OCI-LY3 (cell line): Measurements from ENCODE around the gene INCENP.

ENCODE experiments used
- EZH2phosphoT487 ChIP-seq: fragments of 200-600 bp; shearing (Covaris generic); IDR thresholded peaks from 2 replicates; pipeline ENCODE4 v1.6.1; 2018; ENCODE audit warnings: antibody characterized with exemption, mixed run types, low read depth
- TF ChIP-seq, protein P1 (sequence below): fragments of 200-600, 300-600 bp; sonication (generic); IDR thresholded peaks from 2 replicates; pipeline ENCODE4 v1.5.1; 2014; ENCODE audit warnings: antibody characterized with exemption, low read length, low read depth

DNA sequence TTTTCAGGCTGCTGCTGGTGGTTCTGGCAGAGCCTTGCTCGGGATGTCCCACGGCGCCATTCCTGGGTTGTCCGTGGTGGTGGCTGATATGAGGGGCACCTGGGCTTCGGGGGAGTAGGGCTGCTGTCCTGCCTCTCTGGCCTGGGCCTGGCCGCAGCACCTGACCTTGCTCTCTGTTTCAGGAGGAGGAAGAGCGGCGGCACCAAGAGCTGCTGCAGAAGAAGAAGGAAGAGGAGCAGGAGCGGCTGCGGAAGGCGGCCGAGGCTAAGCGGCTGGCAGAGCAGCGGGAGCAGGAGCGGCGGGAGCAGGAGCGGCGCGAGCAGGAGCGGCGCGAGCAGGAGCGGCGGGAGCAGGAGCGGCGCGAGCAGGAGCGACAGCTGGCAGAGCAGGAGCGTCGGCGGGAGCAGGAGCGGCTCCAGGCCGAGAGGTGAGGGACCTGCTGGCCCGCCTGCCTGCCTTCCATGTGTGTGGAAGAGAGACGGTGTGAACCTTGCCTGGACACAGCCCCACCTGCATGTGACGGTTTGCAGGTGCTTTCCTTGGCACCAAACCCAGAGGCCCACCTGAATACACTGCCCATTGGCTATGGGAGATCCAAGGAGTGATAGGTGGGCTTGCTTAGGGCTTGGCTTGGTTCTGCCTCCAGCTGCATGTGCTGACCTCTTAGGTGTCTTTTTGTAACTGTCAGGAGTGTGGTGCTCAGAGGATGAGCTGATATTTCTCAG lies 22.8 kb downstream of the INCENP start:
- TF ChIP-seq, protein P1, sequence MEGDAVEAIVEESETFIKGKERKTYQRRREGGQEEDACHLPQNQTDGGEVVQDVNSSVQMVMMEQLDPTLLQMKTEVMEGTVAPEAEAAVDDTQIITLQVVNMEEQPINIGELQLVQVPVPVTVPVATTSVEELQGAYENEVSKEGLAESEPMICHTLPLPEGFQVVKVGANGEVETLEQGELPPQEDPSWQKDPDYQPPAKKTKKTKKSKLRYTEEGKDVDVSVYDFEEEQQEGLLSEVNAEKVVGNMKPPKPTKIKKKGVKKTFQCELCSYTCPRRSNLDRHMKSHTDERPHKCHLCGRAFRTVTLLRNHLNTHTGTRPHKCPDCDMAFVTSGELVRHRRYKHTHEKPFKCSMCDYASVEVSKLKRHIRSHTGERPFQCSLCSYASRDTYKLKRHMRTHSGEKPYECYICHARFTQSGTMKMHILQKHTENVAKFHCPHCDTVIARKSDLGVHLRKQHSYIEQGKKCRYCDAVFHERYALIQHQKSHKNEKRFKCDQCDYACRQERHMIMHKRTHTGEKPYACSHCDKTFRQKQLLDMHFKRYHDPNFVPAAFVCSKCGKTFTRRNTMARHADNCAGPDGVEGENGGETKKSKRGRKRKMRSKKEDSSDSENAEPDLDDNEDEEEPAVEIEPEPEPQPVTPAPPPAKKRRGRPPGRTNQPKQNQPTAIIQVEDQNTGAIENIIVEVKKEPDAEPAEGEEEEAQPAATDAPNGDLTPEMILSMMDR, result no peak
- TF ChIP-seq EZH2phosphoT487, result no peak
